ENCODE measurements around the gene PTS.

The PTS gene

DNA sequence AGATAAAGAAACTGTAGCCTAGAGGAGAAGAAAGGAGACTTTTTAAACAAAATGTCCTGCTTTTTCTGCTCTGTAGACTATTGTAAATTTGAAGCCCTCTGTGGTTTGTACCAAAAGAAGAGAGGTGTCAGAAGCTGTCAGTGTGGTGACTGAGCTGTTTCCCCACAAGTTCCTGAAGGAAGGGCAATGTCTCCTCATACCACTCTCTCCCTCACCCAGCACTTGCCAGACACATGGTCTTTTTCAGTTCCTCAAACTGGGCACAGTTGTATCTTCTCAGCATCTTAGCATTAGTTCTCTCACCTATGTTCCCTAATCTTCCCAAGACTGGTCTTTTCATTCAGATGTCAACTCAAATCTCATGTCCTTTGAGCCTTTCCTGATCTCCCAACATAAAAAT, 46.6 kb upstream of the PTS start:
- TF ChIP-seq CREB1 (IDR thresholded peaks at IDR 0.05; ENCODE audit: low read depth): no peak
- TF ChIP-seq EP300 (IDR thresholded peaks at IDR 0.05; ENCODE audit: borderline replicate concordance): no peak
- TF ChIP-seq TCF12 (IDR thresholded peaks at IDR 0.05; ENCODE audit: low read depth): no peak
- TF ChIP-seq NFIC (IDR thresholded peaks at IDR 0.05): no peak
- no peak for TF ChIP-seq TAF1 (IDR thresholded peaks at IDR 0.05; ENCODE audit: low read depth)
- TF ChIP-seq RAD21 (IDR thresholded peaks at IDR 0.05; ENCODE audit: low read depth): no peak
- no peak for TF ChIP-seq ZBTB7A (IDR thresholded peaks at IDR 0.05; ENCODE audit: low read depth)
- no peak for TF ChIP-seq MAX (IDR thresholded peaks at IDR 0.05)
- TF ChIP-seq EGR1 (IDR thresholded peaks at IDR 0.05): no peak
- no peak for TF ChIP-seq YY1 (IDR thresholded peaks at IDR 0.05; ENCODE audit: low read depth)
- no peak for TF ChIP-seq TEAD4 (IDR thresholded peaks at IDR 0.05)
- TF ChIP-seq REST (IDR thresholded peaks at IDR 0.05; ENCODE audit: low read depth): no peak
- TF ChIP-seq CEBPB (IDR thresholded peaks at IDR 0.05): no peak

GRCh38 chr11:112182867-112183266, 43.4 kb upstream of the PTS start:
- TF ChIP-seq ZBTB7A (IDR thresholded peaks at IDR 0.05; ENCODE audit: low read depth) (no peak), MAX (IDR thresholded peaks at IDR 0.05) (no peak), CEBPB (IDR thresholded peaks at IDR 0.05) (no peak), FOXM1 (IDR thresholded peaks at IDR 0.05; ENCODE audit: borderline replicate concordance, low read depth) (no peak), YY1 (IDR thresholded peaks at IDR 0.05; ENCODE audit: low read depth) (no peak), TEAD4 (IDR thresholded peaks at IDR 0.05) (no peak), RAD21 (IDR thresholded peaks at IDR 0.05; ENCODE audit: low read depth) (no peak), EGR1 (IDR thresholded peaks at IDR 0.05) (no peak), USF1 (IDR thresholded peaks at IDR 0.05) (no peak), EP300 (IDR thresholded peaks at IDR 0.05; ENCODE audit: borderline replicate concordance) (no peak), TAF1 (IDR thresholded peaks at IDR 0.05; ENCODE audit: low read depth) (no peak), CREB1 (IDR thresholded peaks at IDR 0.05; ENCODE audit: low read depth) (no peak), NFIC (IDR thresholded peaks at IDR 0.05) (no peak), REST (IDR thresholded peaks at IDR 0.05; ENCODE audit: low read depth) (no peak)

DNA sequence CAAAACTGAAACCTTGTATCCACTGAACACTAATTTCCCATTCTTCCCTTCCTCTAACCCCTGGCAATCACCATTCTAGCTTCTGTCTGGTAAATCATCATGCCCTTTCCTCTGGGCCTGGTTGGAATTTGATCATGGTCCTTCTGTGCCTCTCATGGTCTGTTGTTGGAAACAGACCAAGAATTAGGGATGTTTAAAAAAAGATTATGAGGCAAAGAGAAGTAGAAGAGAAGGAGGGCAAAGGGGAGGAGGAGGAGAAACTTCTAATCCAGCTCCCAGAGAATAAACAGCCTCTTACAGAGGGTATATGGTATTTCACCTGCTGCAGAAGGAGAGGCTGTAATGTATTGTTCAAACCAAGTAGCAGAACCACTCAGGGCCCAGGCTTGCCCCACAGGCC, 40.3 kb upstream of the PTS start:
- TF ChIP-seq EGR1 (IDR thresholded peaks at IDR 0.05): no peak
- no peak for TF ChIP-seq TCF12 (IDR thresholded peaks at IDR 0.05; ENCODE audit: low read depth)
- no peak for TF ChIP-seq CEBPB (IDR thresholded peaks at IDR 0.05)
- no peak for TF ChIP-seq YY1 (IDR thresholded peaks at IDR 0.05; ENCODE audit: low read depth)
- TF ChIP-seq TAF1 (IDR thresholded peaks at IDR 0.05; ENCODE audit: low read depth): no peak
- TF ChIP-seq ZBTB7A (IDR thresholded peaks at IDR 0.05; ENCODE audit: low read depth): no peak
- no peak for TF ChIP-seq EP300 (IDR thresholded peaks at IDR 0.05; ENCODE audit: borderline replicate concordance)
- no peak for TF ChIP-seq TEAD4 (IDR thresholded peaks at IDR 0.05)
- TF ChIP-seq RAD21 (IDR thresholded peaks at IDR 0.05; ENCODE audit: low read depth): no peak
- TF ChIP-seq MAX (IDR thresholded peaks at IDR 0.05): no peak
- TF ChIP-seq REST (IDR thresholded peaks at IDR 0.05; ENCODE audit: low read depth): no peak
- TF ChIP-seq USF1 (IDR thresholded peaks at IDR 0.05): no peak
- no peak for TF ChIP-seq FOXM1 (IDR thresholded peaks at IDR 0.05; ENCODE audit: borderline replicate concordance, low read depth)
- no peak for TF ChIP-seq NFIC (IDR thresholded peaks at IDR 0.05)
- no peak for TF ChIP-seq CREB1 (IDR thresholded peaks at IDR 0.05; ENCODE audit: low read depth)

DNA sequence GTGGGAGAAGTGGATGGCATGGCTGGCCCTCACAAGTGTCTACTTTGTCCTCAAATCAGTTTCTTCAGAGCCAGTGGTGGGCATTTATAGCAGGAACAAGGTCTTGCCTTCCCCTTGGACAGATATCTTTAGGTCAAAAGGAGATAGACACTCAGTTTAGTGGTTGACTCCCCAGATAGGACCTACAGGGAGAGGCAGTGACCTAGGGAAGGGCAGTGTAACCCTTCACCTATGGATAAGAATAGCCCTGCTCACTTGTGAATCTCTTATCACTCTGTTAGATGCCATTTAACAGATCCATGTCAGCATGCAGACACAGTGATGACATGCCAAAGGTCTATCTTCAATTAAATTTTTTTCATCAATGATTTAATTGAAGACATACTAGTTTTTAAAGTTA, 39.9 kb upstream of the PTS start:
- no peak for TF ChIP-seq MAX (IDR thresholded peaks at IDR 0.05)
- no peak for TF ChIP-seq TAF1 (IDR thresholded peaks at IDR 0.05; ENCODE audit: low read depth)
- TF ChIP-seq EP300 (IDR thresholded peaks at IDR 0.05; ENCODE audit: borderline replicate concordance): no peak
- TF ChIP-seq EGR1 (IDR thresholded peaks at IDR 0.05): no peak
- TF ChIP-seq RAD21 (IDR thresholded peaks at IDR 0.05; ENCODE audit: low read depth): no peak

All from Ishikawa (cell line).